H1 (cell line): Measurements from ENCODE around the gene KCNIP3. TPM values are rescaled to one million over a fixed set of nuclear protein-coding genes. Genes with fewer than 3 reads are reported as not detected.

Experiments used
- POU5F1 ChIP-seq: IDR thresholded peaks from 2 replicates; pipeline ENCODE4 v1.6.1; 2011; ENCODE audit warnings: low read depth, mild to moderate bottlenecking, low read length, moderate library complexity
- polyA plus RNA-seq, 7 experiments: library from polyadenylated mRNA; depleted of rRNA in 3 of 7; stranded (reverse) in 5 of 7; unstranded in 2 of 7; fragments of >200 nt in 5 of 7; fragments of 200-250 nt in 2 of 7; gene quantifications; 1 replicate in 5 of 7; 2 replicates in 1 of 7; 4 replicates in 1 of 7; pipeline versions ENCODE4 v1.2.1 to v1.2.3, GENCODE V29; 2011 to 2013; ENCODE audit warnings: missing spikeins in 2 of 7, mixed read lengths in 2 of 7
- total RNA-seq: library from RNA; stranded (reverse); fragmentation: NEBNext Ultra II Directional; extraction: Animal tissue kit (Norgen Biotek cat#: 25700); gene quantifications from 2 replicates; pipeline ENCODE4 v1.2.1, GENCODE V29; 2021
- TF ChIP-seq, protein P1 (sequence below): IDR thresholded peaks from 2 replicates; pipeline ENCODE4 v1.6.1; 2011; ENCODE audit warnings: low read length, improper control_type of control experiment

KCNIP3 gene
- total and polyA plus RNA-seq, 2 of the 8 experiments (the other 6 are each of a cell fraction or from before 2014, with no cell fraction given) = 0.33 to 1.9 TPM

DNA sequence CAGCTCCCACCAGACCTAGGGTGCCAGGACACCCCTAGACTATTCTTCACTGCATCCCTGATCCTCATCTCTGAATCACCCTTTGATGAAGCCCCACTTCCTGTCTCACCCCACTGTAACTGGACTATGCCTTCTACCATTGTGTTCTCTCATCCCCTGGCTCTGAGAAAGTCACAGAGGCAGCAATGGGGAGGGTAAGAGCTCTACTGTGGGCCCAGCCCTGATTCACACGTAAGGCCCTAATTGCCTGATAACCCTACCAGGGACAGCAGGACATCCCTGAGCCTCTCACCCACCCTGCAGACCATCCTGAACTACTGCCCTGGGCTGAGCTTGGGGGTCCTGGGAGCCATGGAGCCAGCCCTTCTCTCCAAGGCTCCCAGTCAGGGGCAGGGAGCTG lies 24.4 kb upstream of the KCNIP3 start (continued):
- TF ChIP-seq POU5F1 = no peak
- TF ChIP-seq, protein P1, sequence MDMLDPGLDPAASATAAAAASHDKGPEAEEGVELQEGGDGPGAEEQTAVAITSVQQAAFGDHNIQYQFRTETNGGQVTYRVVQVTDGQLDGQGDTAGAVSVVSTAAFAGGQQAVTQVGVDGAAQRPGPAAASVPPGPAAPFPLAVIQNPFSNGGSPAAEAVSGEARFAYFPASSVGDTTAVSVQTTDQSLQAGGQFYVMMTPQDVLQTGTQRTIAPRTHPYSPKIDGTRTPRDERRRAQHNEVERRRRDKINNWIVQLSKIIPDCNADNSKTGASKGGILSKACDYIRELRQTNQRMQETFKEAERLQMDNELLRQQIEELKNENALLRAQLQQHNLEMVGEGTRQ = no peak
